ENCODE results near the gene LLCFC1.

LLCFC1 gene

DNA sequence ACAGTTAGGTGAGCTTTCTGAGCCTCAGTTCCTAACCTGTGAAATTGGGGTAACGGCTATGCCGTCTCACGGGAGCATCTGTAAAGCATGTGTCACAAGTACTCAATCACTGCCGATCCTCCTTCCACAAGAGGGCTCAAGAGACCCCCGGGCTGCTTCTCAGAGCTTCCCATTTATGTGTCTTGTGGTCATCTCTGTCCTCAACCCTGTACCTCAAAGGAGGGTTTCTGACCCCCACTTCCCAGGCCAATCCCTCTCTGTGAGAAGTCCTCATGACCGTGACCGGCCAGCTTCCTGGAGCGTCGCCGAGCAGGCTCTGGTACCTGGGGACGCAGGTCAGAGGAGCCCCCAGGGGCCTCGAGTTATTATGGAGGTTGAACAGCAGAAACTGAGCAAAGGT, 5.2 kb upstream of the LLCFC1 start:
- TF ChIP-seq, protein P1, sequence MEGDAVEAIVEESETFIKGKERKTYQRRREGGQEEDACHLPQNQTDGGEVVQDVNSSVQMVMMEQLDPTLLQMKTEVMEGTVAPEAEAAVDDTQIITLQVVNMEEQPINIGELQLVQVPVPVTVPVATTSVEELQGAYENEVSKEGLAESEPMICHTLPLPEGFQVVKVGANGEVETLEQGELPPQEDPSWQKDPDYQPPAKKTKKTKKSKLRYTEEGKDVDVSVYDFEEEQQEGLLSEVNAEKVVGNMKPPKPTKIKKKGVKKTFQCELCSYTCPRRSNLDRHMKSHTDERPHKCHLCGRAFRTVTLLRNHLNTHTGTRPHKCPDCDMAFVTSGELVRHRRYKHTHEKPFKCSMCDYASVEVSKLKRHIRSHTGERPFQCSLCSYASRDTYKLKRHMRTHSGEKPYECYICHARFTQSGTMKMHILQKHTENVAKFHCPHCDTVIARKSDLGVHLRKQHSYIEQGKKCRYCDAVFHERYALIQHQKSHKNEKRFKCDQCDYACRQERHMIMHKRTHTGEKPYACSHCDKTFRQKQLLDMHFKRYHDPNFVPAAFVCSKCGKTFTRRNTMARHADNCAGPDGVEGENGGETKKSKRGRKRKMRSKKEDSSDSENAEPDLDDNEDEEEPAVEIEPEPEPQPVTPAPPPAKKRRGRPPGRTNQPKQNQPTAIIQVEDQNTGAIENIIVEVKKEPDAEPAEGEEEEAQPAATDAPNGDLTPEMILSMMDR (IDR thresholded peaks at IDR 0.05) = no peak

DNA sequence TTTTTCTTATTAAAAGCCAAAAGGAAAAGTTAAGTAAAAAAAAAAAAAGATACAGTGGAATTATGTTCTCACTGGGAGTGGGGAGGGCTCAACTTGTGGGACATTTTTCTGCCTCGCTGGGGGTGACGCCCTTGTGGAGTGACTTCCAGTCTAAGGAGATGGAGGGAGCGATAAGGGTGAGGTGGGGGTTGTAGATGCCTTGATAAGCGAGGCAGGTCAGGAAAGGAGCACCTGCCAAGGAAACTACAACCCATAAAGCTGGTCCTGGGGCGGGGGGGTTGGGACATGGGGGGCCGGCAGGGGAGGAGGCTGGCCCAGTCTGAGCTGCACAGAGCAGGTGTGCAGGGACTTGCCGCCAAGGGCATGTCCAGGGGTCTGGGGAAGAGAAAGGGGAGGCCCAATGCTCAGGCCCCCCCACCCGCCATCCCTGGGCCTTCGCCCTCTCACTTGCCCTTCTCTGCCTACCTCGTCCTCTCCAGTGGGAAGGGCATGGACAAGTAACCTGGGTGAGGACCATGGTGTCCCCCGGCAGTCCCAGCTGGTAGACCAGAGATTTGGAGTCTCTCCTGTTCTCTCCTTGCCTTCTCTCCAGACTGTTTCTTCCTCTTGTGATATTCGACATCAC, 3.2 kb upstream of the LLCFC1 start:
- TF ChIP-seq, protein P1 (IDR thresholded peaks at IDR 0.05) = no peak

DNA sequence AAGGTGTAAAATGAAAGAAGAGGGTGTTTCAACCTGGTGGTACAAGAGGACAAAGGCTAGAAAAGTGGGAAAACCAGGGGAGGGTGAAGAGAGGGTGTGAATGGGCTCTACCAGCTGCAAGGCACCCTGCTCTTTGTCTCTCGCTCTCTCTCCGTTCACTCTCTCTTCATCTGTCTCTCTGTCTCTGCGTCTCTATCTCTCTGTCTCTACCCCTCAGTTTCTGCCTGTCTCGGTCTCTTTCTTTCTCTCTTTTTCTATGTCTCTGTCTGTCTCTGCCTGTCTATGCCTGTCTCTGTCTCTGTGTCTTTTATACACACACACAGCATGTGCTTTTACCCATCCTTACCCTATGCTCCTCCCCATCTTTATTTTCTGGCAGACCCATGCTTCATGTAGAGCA, 673 bp upstream of the LLCFC1 start:
- TF ChIP-seq, protein P1 (IDR thresholded peaks at IDR 0.05) = no peak

DNA sequence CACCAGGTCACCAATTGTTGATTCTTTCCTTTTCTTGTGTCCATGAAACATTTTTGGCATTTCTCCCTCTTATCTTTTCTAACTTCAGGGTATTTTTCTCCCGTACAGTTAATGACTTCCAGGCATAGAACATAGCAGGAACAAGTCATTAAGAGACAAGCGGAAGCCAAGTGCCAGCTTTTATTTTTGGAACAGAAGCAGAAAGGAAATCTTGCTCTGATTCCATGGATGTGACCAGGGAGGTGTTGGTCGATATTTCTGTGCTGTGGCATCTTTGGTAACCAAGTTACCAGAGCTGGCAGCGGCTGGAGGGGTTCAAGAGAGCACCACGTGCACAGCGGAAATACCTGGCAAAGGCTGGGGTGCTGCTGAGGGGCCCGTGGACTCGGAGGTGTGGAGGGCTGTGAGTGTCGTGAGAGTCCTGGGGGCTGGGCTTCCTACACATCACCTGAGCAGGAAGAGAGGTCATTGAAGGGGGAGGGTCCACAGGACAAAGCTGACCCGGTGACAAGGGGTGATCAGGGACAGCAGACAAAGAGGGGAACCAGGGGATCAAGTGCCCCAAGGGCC, 1.8 kb downstream of the LLCFC1 start:
- TF ChIP-seq, protein P1 (IDR thresholded peaks at IDR 0.05) = no peak

DNA sequence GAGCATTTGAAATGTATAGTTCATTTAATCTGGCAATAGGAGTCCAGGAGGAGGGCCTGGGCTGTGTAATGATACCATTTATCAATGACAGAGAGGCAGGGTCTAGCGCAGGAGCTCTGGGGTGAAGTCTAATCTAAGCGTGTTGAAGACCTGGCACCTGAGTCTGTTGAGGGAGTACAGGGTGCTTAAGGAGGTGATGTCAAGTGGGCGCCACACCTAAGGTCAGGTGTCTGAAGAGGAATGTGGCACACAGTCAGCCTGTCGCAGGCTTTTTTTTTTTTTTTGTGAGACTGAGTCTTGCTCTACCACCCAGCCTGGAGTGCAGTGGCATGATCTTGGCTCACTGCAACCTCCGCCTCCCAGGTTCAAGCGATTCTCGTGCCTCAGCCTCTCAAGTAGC, 2.3 kb downstream of the LLCFC1 start:
- TF ChIP-seq, protein P1 (IDR thresholded peaks at IDR 0.05) = no peak

DNA sequence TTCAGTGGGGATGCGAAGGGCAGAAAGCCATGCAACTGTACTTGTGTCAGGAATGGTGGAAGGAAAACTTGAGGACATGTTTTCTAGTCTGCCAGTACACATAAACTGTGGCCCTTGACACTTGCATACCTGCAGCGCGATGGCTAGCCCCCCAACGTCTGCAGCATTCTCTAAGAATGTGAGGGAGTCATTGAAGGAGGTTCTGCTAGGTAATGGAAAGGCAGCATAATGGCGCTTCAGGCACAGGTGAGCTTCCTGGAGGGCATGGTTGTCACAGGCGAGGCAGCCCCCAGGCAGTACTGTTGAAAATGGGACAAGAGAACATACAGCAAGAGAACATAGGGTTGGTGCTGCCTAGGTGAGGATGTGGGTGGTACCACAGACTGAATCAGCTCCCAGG, 3.5 kb downstream of the LLCFC1 start:
- TF ChIP-seq, protein P1 (IDR thresholded peaks at IDR 0.05) = no peak

DNA sequence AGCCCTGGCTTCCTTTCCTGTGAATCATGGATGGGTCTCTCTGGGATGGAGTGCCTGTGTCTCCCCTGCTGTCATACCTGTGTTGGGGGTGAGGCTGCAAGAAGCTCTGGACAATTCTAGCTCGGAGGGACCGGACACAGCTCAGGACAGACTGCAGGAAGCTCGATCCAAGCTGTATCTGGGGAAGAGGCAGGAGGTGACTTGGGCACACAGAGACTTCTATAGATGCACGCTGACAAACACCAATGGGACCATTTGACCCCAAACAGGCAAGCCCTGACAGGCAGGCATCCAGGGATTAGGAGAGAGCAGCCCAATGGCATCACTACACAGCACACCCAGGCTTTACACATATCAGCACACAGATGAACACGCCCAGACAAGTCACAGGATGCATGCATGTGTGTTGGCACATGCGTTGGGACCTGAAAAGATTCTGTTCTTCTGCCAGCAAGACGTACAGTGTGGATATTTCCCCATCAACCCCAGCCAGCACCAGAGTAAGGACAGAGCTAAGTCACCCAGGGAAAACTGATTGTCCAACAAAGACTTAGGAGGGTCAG, 4.5 kb downstream of the LLCFC1 start:
- TF ChIP-seq, protein P1 (IDR thresholded peaks at IDR 0.05) = no peak
